PC-3 (cell line): Measurements from ENCODE around the gene CFAP58.

Experiments
- CTCF ChIP-seq: fragments of 300-600 bp; sonication (generic); conservative IDR thresholded peaks from 2 replicates; pipeline ENCODE4 v1.5.1; 2017; ENCODE audit warnings: antibody characterized with exemption, low read depth, mild to moderate bottlenecking, low read length
- EZH2 ChIP-seq: fragments of 300-600 bp; sonication (generic); IDR thresholded peaks from one replicate; pipeline ENCODE4 v1.6.1; 2017; ENCODE audit warnings: antibody characterized with exemption, mild to moderate bottlenecking, low read length; ENCODE audit not compliant: unreplicated experiment
- EZH2phosphoT487 ChIP-seq: fragments of 300-600 bp; sonication (generic); IDR thresholded peaks from 2 replicates; pipeline ENCODE4 v1.6.1; 2018; ENCODE audit warnings: mild to moderate bottlenecking, antibody characterized with exemption, low read length, borderline replicate concordance

DNA sequence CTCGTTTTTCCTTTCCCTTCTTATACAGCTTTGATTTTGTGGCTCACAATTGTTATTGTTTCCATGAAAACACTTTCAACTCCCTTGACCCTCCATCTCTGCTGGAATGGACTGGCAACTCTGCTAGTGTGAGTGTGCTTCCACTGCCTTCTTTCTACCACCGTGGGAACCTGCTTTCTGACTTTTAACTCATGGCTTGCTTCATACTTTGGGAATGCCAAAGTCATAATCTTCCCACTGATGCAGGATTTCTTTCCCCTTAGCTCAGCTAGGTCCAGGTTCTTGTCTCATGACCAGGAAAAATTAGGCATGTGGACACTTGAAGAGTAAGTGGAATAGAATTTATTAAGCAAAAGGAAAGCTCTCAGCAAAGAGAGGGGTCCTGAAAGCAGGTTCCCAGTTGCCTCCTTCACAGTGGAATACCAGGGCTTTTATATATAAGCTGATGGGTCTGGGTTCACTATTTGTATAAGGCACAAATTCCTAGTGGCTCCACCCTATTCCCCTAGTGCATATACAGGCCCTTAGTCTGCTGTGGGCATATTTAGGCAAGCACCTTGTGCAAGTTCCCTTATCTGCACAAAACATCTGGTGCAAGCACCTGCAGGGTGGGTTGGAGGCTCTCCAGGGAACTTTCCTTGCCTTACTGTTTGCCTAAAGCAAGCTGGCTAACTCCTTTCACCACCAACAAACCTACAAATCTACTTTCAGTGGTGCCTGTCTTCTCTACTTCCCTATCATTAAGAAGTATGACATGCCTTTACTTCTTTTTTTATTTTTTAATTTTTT lies 119.5 kb downstream of the CFAP58 start:
- TF ChIP-seq CTCF, result no peak
- no peak for TF ChIP-seq EZH2
- TF ChIP-seq EZH2phosphoT487, result no peak
